ENCODE results near the gene DEF6. TPM values are rescaled to one million over a fixed set of nuclear protein-coding genes. Genes with fewer than 3 reads are reported as not detected.

Gene DEF6
- total and polyA plus RNA-seq, 2 of the 13 experiments (the other 11 are each of a cell fraction or from before 2014, with no cell fraction given) = 5.2 to 10.0 TPM

DNA sequence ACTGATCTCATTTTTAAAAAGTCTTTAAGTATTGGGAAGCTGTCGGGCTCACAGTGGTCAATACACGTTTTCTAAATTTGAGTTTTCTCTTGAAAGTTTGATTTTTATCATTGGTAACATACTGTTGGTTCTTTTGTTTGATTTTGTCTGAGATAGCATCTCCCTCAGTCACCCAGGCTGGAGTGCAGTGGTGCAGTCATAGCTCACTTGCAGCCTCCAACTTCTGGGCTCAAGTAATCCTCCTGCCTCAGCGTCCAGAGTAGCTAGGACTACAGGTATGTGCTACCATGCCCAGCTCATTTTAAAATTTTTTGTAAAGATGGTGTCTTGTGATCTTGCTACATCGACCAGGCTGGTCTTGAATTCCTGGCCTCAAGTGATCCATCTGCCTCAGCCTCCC lies 53.8 kb downstream of the DEF6 start (continued):
- no peak for TF ChIP-seq LRRFIP1 (CRISPR knock-in tag; conservative IDR thresholded peaks at IDR 0.05)
- TF ChIP-seq HMG20B (CRISPR knock-in tag; conservative IDR thresholded peaks at IDR 0.05) = no peak
- no peak for TF ChIP-seq CSRNP2 (CRISPR knock-in tag; conservative IDR thresholded peaks at IDR 0.05; ENCODE audit: low read depth)
- TF ChIP-seq, protein P1, sequence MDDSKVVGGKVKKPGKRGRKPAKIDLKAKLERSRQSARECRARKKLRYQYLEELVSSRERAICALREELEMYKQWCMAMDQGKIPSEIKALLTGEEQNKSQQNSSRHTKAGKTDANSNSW (CRISPR knock-in tag; IDR thresholded peaks at IDR 0.05; ENCODE audit: borderline replicate concordance) = no peak
- no peak for TF ChIP-seq MIER3 (CRISPR knock-in tag; IDR thresholded peaks at IDR 0.05; ENCODE audit: borderline replicate concordance)
- TF ChIP-seq MLXIP (CRISPR knock-in tag; IDR thresholded peaks at IDR 0.05; ENCODE audit: borderline replicate concordance) = no peak
- TF ChIP-seq, protein P2, sequence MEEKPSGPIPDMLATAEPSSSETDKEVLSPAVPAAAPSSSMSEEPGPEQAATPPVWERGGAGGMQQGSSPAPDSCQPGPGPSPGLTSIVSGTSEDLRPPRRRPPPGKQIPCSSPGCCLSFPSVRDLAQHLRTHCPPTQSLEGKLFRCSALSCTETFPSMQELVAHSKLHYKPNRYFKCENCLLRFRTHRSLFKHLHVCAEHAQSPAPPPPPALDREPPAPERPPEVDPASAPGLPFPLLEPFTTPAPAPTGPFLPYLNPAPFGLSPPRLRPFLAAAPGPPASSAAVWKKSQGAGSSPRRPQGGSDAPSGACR (CRISPR knock-in tag; IDR thresholded peaks at IDR 0.05) = no peak
- no peak for TF ChIP-seq ZBTB49 (CRISPR knock-in tag; IDR thresholded peaks at IDR 0.05; ENCODE audit: borderline replicate concordance)
- no peak for TF ChIP-seq ZFP41 (CRISPR knock-in tag; IDR thresholded peaks at IDR 0.05; ENCODE audit: borderline replicate concordance)
- TF ChIP-seq ZNF441 (CRISPR knock-in tag; IDR thresholded peaks at IDR 0.05; ENCODE audit: borderline replicate concordance) = no peak
- TF ChIP-seq POGK (CRISPR knock-in tag; conservative IDR thresholded peaks at IDR 0.05) = no peak
- TF ChIP-seq BATF2 (CRISPR knock-in tag; IDR thresholded peaks at IDR 0.05) = no peak
- TF ChIP-seq ATF7 (IDR thresholded peaks at IDR 0.05) = no peak
- no peak for TF ChIP-seq ATF7 (CRISPR knock-in tag; IDR thresholded peaks at IDR 0.05)
- no peak for TF ChIP-seq ZNF260 (CRISPR knock-in tag; IDR thresholded peaks at IDR 0.05; ENCODE audit: borderline replicate concordance, low read depth)

Data from HepG2 (cell line).